Tibial artery (tissue), 4 donors: ENCODE measurements around the gene MRPL34.
A peak's percentile ranks its signal among the peaks of the same experiment; 100 is the strongest.

ENCODE experiments used
- DNase-seq, 2 donors: peaks; one replicate each; pipeline ENCODE4 v3.0.0-alpha.2; 2019
- H3K27ac ChIP-seq, 2 donors: fragments of 200-600 bp; sonication (generic) in 1 of 2; 1 replicate in 1 of 2; 2 replicates in 1 of 2; pipeline ENCODE4 v1.5.1; 2018 to 2019; ENCODE audit warnings: mild to moderate bottlenecking in 1 of 2
- H3K27me3 ChIP-seq, 2 donors: fragments of 200-600 bp; sonication (generic) in 1 of 2; one replicate each; pipeline versions ENCODE4 v1.5.1 to v1.6.0; 2016 to 2019
- H3K36me3 ChIP-seq, 3 donors: fragments of 200-600 bp; sonication (generic) in 2 of 3; one replicate each; pipeline ENCODE4 v1.5.1; 2016 to 2019; ENCODE audit warnings: mild to moderate bottlenecking in 2 of 3
- H3K4me1 ChIP-seq, 4 donors: fragments of 200-600 bp; sonication (generic) in 2 of 4; 1 replicate in 3 of 4; 2 replicates in 1 of 4; pipeline ENCODE4 v1.5.1; 2016 to 2019
- H3K4me3 ChIP-seq, 2 donors: fragments of 200-600 bp; sonication (generic) in 1 of 2; 1 replicate in 1 of 2; 2 replicates in 1 of 2; pipeline ENCODE4 v1.5.1; 2018 to 2019; ENCODE audit warnings: mild to moderate bottlenecking in 2 of 2
- H3K9me3 ChIP-seq, 3 donors: fragments of 200-600 bp; sonication (generic) in 1 of 3; one replicate each; pipeline ENCODE4 v1.5.1; 2016 to 2019
- intact Hi-C: fragments of 100-400 bp; cut with DNase I; formaldehyde crosslinking; loops from one replicate; pipeline ENCODE4 v1.15.0; 2023; ENCODE audit warnings: low total_unique reads
- TF ChIP-seq, protein P1 (sequence below), 2 experiments: fragments of 200-600 bp in 1 of 2; fragments of 450-650 bp in 1 of 2; IDR thresholded peaks; one replicate each; pipeline ENCODE4 v1.5.1; 2017 to 2019; ENCODE audit warnings: antibody characterized with exemption in 2 of 2, mild to moderate bottlenecking in 1 of 2, moderate library complexity in 1 of 2

MRPL34 gene

GRCh38 chr19:17281391-17282304 lies 24.0 kb upstream of the MRPL34 start, which contains the start of gene ANKLE1:
Gene ANKLE1 (plus strand): TSS chr19:17281901. CDS start chr19:17281921, 20 bp downstream.
- H3K27ac ChIP-seq, result no peak within 1 kb of the TSS
- peaks cover 12 to 27% (median 22%) of the 10 kb centered on the region in 3 donors for H3K36me3 ChIP-seq
- no peaks in the 10 kb centered on the region for H3K9me3 ChIP-seq
- no peak for DNase-seq
- peak within 1 kb of the TSS; percentile 19 to 41 for H3K4me3 ChIP-seq
- TF ChIP-seq, protein P1, sequence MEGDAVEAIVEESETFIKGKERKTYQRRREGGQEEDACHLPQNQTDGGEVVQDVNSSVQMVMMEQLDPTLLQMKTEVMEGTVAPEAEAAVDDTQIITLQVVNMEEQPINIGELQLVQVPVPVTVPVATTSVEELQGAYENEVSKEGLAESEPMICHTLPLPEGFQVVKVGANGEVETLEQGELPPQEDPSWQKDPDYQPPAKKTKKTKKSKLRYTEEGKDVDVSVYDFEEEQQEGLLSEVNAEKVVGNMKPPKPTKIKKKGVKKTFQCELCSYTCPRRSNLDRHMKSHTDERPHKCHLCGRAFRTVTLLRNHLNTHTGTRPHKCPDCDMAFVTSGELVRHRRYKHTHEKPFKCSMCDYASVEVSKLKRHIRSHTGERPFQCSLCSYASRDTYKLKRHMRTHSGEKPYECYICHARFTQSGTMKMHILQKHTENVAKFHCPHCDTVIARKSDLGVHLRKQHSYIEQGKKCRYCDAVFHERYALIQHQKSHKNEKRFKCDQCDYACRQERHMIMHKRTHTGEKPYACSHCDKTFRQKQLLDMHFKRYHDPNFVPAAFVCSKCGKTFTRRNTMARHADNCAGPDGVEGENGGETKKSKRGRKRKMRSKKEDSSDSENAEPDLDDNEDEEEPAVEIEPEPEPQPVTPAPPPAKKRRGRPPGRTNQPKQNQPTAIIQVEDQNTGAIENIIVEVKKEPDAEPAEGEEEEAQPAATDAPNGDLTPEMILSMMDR (IDR thresholded peaks at IDR 0.05), result no peak
- H3K27me3 ChIP-seq, result peaks cover 4 to 29% of the 10 kb centered on the region in 2 donors
- peaks cover 0 to 17% (median 15%) of the 10 kb centered on the region in 4 donors for H3K4me1 ChIP-seq
- intact Hi-C loops, result loop anchor here (2.0 to 5.0 kb wide), 2 partner anchors 74 to 215 kb away; no protein-coding TSS in a partner anchor

DNA sequence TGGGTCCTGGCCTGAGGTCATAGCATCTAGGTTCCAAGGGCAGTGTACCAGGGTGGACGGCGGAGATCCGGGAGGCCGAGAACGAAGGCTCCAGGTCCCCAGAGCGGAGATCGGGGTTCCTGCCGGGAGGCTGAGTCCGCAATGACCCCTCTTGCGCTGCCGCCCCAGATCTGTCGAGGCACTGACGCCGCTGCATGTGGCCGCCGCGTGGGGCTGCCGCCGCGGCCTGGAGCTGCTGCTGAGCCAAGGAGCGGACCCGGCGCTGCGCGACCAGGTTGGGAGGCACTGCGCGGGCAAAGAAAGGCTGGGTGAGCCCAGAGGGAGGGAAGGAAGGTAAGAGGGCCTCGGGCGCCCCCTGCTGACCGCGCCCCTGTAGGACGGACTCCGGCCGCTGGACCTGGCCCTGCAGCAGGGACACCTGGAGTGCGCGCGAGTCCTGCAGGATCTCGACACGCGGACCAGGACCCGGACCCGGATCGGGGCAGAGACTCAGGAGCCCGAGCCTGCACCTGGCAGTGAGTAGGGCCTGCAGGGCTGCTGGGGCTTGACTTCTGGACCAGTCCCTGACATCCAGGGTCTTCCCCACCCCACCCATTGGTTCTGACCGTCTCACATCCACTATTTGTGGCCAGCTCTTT lies 23.1 kb upstream of the MRPL34 start:
- peak overlapping the region in 1 of 2 donors; percentile 41 for H3K4me3 ChIP-seq
- peak; percentile 76 to 86 for DNase-seq
- intact Hi-C loops, result loop anchor here (2.0 to 5.0 kb wide), 2 partner anchors 75 to 216 kb away; no protein-coding TSS in a partner anchor

DNA sequence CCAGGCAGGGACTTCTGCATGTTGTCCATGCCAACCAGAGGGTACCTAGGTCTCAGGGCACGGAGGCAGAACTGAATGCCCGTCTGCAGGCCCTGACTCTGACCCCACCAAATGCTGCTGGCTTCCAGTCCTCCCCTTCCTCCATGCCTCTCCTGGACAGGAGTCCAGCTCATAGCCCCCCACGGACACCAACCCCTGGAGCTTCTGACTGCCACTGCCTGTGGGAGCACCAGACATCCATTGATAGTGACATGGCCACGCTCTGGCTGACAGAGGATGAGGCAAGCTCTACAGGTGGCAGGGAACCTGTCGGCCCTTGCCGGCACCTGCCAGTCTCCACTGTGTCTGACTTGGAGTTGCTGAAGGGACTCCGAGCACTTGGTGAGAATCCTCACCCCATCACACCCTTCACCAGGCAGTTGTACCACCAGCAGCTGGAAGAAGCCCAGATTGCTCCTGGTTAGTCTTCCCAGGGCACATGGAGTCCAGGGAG lies 22.1 kb upstream of the MRPL34 start:
- TF ChIP-seq, protein P1 (IDR thresholded peaks at IDR 0.05), result no peak
- peaks cover 4 to 29% of the 10 kb centered on the region in 2 donors for H3K27me3 ChIP-seq
- intact Hi-C loops, result loop anchor here (2.0 to 5.0 kb wide), 2 partner anchors 76 to 217 kb away; no protein-coding TSS in a partner anchor
- H3K27ac ChIP-seq, result no peak overlapping the region
- H3K4me1 ChIP-seq, result peaks cover 0 to 17% (median 15%) of the 10 kb centered on the region in 4 donors
- H3K36me3 ChIP-seq, result peaks cover 0 to 8% (median 6%) of the 10 kb centered on the region in 3 donors
- no peak overlapping the region for H3K4me3 ChIP-seq
- H3K9me3 ChIP-seq, result no peaks in the 10 kb centered on the region
- no peak for DNase-seq

More for the DNA sequence above, 23.1 kb upstream of the MRPL34 start:
- Histone ChIP-seq H3K4me1 (peaks cover 0 to 17% (median 15%) of the 10 kb centered on the region in 4 donors), H3K36me3 (peaks cover 5 to 18% (median 12%) of the 10 kb centered on the region in 3 donors), H3K27me3 (peaks cover 4 to 29% of the 10 kb centered on the region in 2 donors), H3K27ac (no peak overlapping the region), H3K9me3 (no peaks in the 10 kb centered on the region)
- TF ChIP-seq, protein P1 (IDR thresholded peaks at IDR 0.05), result peak; percentile 91 to 95

DNA sequence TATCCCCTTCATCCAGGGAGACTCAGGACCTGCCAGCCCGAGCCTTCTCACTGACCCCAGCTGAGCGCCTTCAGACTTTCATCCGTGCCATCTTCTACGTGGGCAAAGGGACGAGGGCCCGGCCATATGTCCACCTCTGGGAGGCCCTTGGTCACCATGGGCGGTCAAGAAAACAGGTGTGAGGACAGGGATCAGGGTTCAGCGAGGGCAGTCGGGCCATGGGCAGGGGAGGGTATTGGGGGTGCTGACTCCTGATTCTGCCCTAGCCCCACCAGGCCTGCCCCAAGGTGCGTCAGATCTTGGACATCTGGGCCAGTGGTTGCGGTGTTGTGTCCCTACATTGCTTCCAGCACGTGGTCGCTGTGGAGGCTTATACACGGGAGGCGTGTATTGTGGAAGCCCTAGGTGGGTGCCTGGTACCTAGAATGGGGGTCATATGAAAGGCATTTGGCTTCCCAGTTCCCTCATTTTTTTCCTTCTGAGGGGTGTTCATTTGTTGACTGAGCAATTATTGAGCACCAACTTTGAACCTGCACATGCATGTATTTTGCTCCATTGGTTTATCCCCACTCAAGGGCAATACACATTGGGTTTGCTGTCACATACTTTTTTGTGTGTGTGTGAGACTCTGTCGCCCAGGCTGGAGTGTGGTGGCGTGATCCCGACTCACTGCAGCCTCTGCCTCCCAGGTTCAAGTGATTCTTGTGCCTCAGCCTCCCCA lies 20.1 kb upstream of the MRPL34 start:
- Histone ChIP-seq H3K4me3 (no peak overlapping the region), H3K27me3 (peaks cover 4 to 35% of the 10 kb centered on the region in 2 donors), H3K27ac (no peak overlapping the region), H3K36me3 (no peaks in the 10 kb centered on the region), H3K4me1 (peaks cover 0 to 21% (median 16%) of the 10 kb centered on the region in 4 donors), H3K9me3 (no peaks in the 10 kb centered on the region)
- intact Hi-C loops, result no loop called here
- TF ChIP-seq, protein P1 (IDR thresholded peaks at IDR 0.05), result no peak
- DNase-seq, result no peak

- Histone ChIP-seq H3K27ac (no peak overlapping the region), H3K4me3 (no peak overlapping the region), H3K4me1 (peaks cover 0 to 21% (median 15%) of the 10 kb centered on the region in 4 donors), H3K9me3 (no peaks in the 10 kb centered on the region), H3K36me3 (no peaks in the 10 kb centered on the region), H3K27me3 (peaks cover 4 to 31% of the 10 kb centered on the region in 2 donors)
- no peak for DNase-seq
- intact Hi-C loops, result no loop called here
- TF ChIP-seq, protein P1 (IDR thresholded peaks at IDR 0.05), result no peak
Measured at GRCh38 chr19:17286263-17286662, 19.4 kb upstream of the MRPL34 start.
